ENCODE results near the gene SPSB1. TPM values are rescaled to one million over a fixed set of nuclear protein-coding genes. Genes with fewer than 3 reads are reported as not detected.

Gene SPSB1
- polyA plus RNA-seq, 1 donor (not counting 4 experiments of a cell fraction or from before 2014, with no cell fraction given), result 19.8 TPM

- FAIRE-seq (no peak), DNase-seq (ENCODE audit: low read depth, low spot score) (no peak)
- H3K4me3 ChIP-seq (ENCODE audit: control insufficient read depth in 2 of 3, extremely low read depth in 1 of 3, insufficient read depth in 2 of 3, low read depth in 1 of 3, low read length in 3 of 3), result no peak overlapping the region
- no peaks in the 10 kb centered on the region for H3K9me1 ChIP-seq (ENCODE audit: control insufficient read depth, extremely low read depth, insufficient read depth, low read length)
- H3K4me1 ChIP-seq (ENCODE audit: control insufficient read depth, extremely low read depth, insufficient read depth, low read length), result peaks cover 7% of the 10 kb centered on the region
- H4K20me1 ChIP-seq (ENCODE audit: control insufficient read depth, extremely low read depth, insufficient read depth, low read length), result peaks cover 6% of the 10 kb centered on the region
- H3K36me3 ChIP-seq (ENCODE audit: control insufficient read depth in 2 of 2, extremely low read depth in 1 of 2, insufficient read depth in 2 of 2, low read length in 2 of 2), result no peaks in the 10 kb centered on the region
- no peak for TF ChIP-seq CTCF (optimal IDR thresholded peaks at IDR 0.05 in 1 of 3, IDR thresholded peaks at IDR 0.05 in 1 of 3, conservative IDR thresholded peaks at IDR 0.05 in 1 of 3; ENCODE audit: extremely low read depth in 1 of 3, insufficient read depth in 2 of 3, low read length in 3 of 3)
- TF ChIP-seq EZH2 (IDR thresholded peaks at IDR 0.05; ENCODE audit: low read length), result no peak
- H3K79me2 ChIP-seq (ENCODE audit: control insufficient read depth, insufficient read depth, low read length), result no peaks in the 10 kb centered on the region
- H2AFZ ChIP-seq (ENCODE audit: control insufficient read depth, low read length), result no peak overlapping the region
- H3K9me3 ChIP-seq (ENCODE audit: control insufficient read depth, low read depth, low read length), result no peaks in the 10 kb centered on the region
- no peaks in the 10 kb centered on the region for H3K27me3 ChIP-seq (ENCODE audit: control insufficient read depth, extremely low read depth, insufficient read depth, low read length)
- dilution Hi-C loops (cut with MboI; ENCODE audit: extremely low pct_ligation_motif_present, low sequenced_read_pairs), result no loop called here
- no peak overlapping the region for H3K27ac ChIP-seq (ENCODE audit: control insufficient read depth, insufficient read depth, low read length)
- no peak overlapping the region for H3K9ac ChIP-seq (ENCODE audit: control insufficient read depth, extremely low read depth, insufficient read depth, low read length)
- no peak overlapping the region for H3K4me2 ChIP-seq (ENCODE audit: control insufficient read depth, extremely low read depth, insufficient read depth, low read depth, low read length)
Observed at GRCh38 chr1:9374748-9375341, 82.2 kb downstream of the SPSB1 start.

GRCh38 chr1:9375912-9376311 is 83.2 kb downstream of the SPSB1 start:
- no peaks in the 10 kb centered on the region for H4K20me1 ChIP-seq (ENCODE audit: control insufficient read depth, extremely low read depth, insufficient read depth, low read length)

More at GRCh38 chr1:9375912-9376311, 83.2 kb downstream of the SPSB1 start:
- H2AFZ ChIP-seq (ENCODE audit: control insufficient read depth, low read length), result no peak overlapping the region
- H3K4me3 ChIP-seq (ENCODE audit: control insufficient read depth in 2 of 3, extremely low read depth in 1 of 3, insufficient read depth in 2 of 3, low read depth in 1 of 3, low read length in 3 of 3), result no peak overlapping the region
- dilution Hi-C loops (cut with MboI; ENCODE audit: extremely low pct_ligation_motif_present, low sequenced_read_pairs), result no loop called here
- no peaks in the 10 kb centered on the region for H3K9me1 ChIP-seq (ENCODE audit: control insufficient read depth, extremely low read depth, insufficient read depth, low read length)
- H3K79me2 ChIP-seq (ENCODE audit: control insufficient read depth, insufficient read depth, low read length), result no peaks in the 10 kb centered on the region
- H3K4me2 ChIP-seq (ENCODE audit: control insufficient read depth, extremely low read depth, insufficient read depth, low read depth, low read length), result no peak overlapping the region
- no peak for FAIRE-seq
- no peaks in the 10 kb centered on the region for H3K27me3 ChIP-seq (ENCODE audit: control insufficient read depth, extremely low read depth, insufficient read depth, low read length)
- H3K4me1 ChIP-seq (ENCODE audit: control insufficient read depth, extremely low read depth, insufficient read depth, low read length), result no peaks in the 10 kb centered on the region
- H3K9ac ChIP-seq (ENCODE audit: control insufficient read depth, extremely low read depth, insufficient read depth, low read length), result no peak overlapping the region
- H3K27ac ChIP-seq (ENCODE audit: control insufficient read depth, insufficient read depth, low read length), result no peak overlapping the region
- H3K36me3 ChIP-seq (ENCODE audit: control insufficient read depth in 2 of 2, extremely low read depth in 1 of 2, insufficient read depth in 2 of 2, low read length in 2 of 2), result no peaks in the 10 kb centered on the region
- TF ChIP-seq CTCF (optimal IDR thresholded peaks at IDR 0.05 in 1 of 3, IDR thresholded peaks at IDR 0.05 in 1 of 3, conservative IDR thresholded peaks at IDR 0.05 in 1 of 3; ENCODE audit: extremely low read depth in 1 of 3, insufficient read depth in 2 of 3, low read length in 3 of 3) (no peak), EZH2 (IDR thresholded peaks at IDR 0.05; ENCODE audit: low read length) (no peak)
- H3K9me3 ChIP-seq (ENCODE audit: control insufficient read depth, low read depth, low read length), result no peaks in the 10 kb centered on the region
- no peak for DNase-seq (ENCODE audit: low read depth, low spot score)

Measured in keratinocyte (primary cell).